CD4-positive, alpha-beta T cell treated with Interleukin-2 at 100 ng/mL for 4 hours (primary cell): Measurements from ENCODE around the gene CDHR5.

Experiments
- DNase-seq: peaks from one replicate; pipeline ENCODE4 v3.0.0-alpha.2; 2020; ENCODE audit warnings: low spot score

CDHR5 gene

GRCh38 chr11:584287-584686, 40.5 kb downstream of the CDHR5 start:
- DNase-seq: no peak

GRCh38 chr11:581752-582151, 43.0 kb downstream of the CDHR5 start:
- DNase-seq: no peak

DNA sequence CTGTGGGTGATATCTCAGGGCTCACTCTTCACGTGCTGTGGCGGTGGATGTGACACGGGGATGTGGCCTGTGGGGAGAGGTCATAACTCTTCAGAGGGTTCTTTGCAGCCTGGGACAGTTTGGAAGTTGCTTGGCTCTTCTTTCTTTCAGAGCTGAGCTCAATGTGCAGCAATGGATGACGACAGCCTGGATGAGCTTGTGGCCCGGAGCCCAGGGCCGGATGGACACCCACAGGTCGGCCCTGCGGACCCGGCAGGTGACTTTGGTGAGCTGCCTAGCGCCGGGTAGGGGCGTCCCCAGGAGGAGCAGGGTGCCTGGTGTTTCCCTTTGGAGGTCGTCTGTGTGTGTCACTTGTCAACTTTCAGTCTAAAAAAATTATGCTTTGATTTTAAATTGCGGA, 43.4 kb downstream of the CDHR5 start:
- DNase-seq: no peak

- DNase-seq: no peak
These were observed 44.7 kb downstream of the CDHR5 start for GRCh38 chr11:579830-580601.

- DNase-seq: no peak
These were observed 46.3 kb downstream of the CDHR5 start for GRCh38 chr11:578276-579035.

DNA sequence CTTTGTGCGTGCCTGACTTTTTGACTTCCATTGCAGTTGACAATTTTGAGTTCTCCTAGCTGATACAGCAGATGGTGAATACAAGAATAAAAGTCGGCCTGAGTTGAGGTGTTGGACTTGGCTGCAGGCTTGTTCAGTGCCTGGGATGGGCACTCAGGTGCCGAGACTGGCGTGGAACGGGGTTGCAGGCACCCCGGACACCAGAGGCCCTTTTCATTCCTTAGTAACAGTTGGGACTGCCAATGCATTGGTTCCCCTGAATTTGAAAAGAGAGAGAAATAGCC, 47.2 kb downstream of the CDHR5 start:
- DNase-seq: no peak

DNA sequence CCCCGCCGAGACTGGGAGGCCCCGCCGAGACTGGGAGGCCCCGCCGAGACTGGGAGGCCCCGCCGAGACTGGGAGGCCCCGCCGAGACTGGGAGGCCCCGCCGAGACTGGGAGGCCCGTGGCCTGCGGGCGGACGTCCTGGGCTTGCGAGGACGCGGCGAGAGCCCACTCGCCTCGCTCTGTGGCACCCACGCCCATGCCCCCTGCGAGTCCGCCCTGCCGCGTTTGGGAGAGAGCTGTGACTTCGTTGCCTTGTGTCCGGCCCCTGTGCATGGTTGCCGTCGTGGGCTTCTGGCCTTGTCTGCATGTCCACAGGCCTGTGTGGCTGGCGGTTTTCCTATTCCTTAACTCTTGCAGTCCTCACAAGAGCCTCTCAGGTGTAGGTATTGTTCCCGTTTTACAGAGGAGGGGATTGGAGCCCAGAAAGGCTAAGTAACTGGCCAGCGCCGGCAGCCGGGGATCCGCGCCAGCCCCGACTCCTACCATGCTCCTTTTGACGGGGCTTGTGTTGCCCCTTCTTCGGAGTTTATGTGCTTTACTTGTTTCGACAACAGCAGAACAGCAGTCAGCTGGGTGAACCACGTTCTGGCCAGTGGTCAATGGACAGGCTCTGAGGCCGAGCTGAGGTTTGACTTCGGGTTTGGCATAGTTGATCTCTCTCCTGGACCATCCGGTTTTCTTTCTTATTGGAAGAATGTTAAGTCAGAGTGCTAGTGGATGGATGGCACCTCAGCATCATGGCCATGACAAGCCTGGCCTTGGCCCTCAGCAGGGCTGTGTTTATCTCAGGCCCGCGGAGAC, 47.7 kb downstream of the CDHR5 start:
- DNase-seq: no peak

DNA sequence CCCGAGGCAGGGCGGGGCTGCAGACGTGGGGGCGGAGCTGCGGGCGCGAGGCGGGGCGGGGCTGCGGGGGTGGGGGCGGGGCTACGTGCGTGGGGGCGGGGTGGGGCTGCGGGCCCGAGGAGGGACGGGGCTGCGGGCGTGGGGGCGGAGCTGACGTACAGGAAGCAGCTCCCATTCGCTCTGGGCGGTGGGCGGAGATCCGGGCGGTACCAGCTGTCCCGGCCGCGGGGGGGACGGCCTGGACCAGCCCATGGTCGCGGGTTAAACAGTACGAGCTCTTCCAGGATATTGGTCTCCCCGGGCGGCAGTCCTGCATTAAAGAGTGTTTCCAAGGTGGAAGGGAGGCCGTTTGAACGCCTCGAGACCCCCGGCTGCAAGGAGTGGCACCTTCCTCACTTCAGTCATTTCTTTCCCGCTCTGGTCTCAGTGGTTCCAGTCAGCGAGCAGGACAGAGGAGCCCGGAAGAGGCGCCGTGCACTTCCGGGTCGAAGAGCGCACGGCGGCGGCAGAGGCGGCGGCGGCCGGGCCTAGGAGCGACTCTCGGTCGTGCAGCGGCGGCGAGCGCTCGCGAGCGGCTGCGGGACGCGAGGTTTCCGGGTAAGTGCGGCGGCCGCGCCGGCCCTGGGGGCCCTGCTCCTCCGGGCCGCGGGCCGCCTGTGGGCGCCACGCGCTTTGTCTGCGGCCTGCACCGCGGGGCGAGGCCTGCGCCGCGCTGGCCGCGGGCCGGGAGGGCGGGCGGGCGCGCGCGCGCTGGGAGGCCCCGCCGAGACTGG, 48.6 kb downstream of the CDHR5 start, which contains the start of gene PHRF1:
Gene PHRF1, plus strand, starts transcription at position 475 of the 773 bp plus-strand sequence. CDS start 5,043 bp downstream, outside the sequence.
- peak; percentile 95 for DNase-seq

DNA sequence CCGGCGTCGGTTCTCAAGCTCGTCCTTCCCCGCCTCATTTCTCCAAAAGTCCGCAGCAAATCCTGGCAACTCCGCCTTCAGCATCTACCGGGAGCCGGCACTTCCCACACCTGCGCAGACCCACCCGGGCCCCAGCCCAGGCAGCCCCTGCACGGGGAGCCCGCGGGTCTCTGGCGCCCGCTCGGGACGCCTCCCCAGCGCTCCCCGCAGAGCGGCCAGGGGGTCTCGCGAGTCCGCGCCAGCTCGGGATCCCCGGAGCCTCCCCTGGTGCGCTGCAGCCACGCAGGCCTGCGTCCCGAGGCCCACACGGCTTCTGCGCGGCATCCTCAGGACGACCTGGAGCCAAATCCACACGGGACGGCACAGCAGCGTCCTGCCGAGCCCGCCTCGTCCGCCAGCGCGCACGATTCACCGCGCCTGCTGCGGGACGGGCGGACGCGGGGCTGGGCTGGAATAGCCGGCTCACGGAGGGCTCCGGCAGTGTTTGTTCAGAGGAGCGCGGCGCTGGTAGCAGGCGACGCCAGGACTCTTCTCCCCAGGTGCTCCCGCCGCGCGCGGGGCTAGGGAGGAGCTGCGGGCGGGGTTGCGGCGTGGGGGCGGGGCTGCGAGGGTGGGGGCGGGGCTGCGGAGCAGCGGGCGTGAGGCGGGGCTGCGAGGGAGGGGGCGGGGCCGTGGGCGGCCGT, 49.3 kb downstream of the CDHR5 start:
- DNase-seq: no peak

GRCh38 chr11:574632-575312, 50.0 kb downstream of the CDHR5 start:
- no peak for DNase-seq

GRCh38 chr11:574031-574570, 50.7 kb downstream of the CDHR5 start:
- DNase-seq: peak; percentile 35

GRCh38 chr11:573146-573759, 51.5 kb downstream of the CDHR5 start:
- no peak for DNase-seq

- DNase-seq: no peak
These were observed 53.0 kb downstream of the CDHR5 start for GRCh38 chr11:571802-572185.

DNA sequence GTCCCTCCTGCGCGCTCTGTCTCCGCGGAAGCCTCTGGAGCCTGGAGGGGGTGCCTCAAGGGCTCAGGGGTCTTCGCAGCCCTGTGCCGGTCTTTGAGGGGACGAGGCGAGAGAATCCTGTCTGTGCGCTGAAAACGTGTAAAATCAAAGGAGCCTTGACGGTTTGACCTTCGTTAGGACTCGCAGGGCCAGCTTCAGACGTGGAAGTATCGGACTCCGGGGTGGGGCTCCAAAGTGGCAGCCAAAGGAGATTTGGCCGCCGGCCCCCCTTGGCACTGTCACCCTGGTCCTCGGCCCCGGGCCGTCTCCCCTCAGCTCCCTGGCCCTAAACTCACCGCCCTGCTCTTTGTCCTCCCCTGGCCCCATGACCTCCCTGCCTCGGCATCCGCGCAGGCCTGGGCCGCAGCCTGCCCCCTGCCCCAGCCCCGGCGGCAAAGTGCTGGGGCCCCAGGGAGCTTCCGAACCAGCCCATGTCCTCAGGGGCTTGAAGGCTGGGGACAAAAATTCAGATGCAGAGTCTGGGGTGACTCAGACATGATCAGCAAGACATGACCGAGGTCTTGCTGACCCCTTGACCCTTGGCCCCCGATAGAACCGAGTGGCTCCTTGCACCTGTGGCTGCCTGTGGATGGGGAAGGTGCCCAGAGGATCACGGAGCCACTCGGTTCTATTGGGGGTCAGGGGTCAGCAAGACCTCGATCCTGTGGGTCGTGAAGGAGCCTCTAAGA, 55.4 kb downstream of the CDHR5 start:
- no peak for DNase-seq

GRCh38 chr11:568306-569157, 56.2 kb downstream of the CDHR5 start:
- DNase-seq: peak; percentile 94

DNA sequence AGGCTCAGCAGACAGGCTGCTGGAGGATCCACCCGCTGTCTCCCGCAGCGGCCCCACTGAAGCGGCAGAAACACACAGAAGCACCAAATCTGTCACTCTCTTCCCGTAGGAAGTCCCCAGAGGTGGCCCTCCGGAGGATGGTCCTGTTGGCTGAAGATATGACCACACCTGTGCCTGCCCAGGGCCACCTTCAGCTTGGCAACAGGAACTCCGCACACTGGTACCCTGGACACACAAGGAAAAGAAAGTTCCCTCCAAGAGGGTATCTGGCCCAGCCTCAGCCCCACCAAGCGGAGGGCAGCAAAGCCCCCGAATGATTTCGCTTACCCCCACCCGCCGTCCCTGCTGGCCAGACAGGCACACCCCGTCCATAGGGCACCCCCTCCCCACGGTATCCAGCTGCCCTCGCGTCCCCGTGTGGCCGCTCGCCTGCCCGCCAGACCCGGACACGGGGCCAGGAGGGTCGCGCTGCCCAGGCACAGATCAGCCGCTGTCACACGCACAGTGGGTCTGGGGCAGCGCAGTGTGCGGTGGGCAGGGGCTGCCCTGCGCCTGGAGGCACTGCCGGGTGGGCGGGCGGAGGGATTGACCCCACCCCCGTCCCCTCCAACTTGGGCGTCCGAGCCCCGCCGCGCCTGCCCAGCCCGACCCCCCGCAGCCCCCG, 57.0 kb downstream of the CDHR5 start:
- DNase-seq: no peak

DNA sequence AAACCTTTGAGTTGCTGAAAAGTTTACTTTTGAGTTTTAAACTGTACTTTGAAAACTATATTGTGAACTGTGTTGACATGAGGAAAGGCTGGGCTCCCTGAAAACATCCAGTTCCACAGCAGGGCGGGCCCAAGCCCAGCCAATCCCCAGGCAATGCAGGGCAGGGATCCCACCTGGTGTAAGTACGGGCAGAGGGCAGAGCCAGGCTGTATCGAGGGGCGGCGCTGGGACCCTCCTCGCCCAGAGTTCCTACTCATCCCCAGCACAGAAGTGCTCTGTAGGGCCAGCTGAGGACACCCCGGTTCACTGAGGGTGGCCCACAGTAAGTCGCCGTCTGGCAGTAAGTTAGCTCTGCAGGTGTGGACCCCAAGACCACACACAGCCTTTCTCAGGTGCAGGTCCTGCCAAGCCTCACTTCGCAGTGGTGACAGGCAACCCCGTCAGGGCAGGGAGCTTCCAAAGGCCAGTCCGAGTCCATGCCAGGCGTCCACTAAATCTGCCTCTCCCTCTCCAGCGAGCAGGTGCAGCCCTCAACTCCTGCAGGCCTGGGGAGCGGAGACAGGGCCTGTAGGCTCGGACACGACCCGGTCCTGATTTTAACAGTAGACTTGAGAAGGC, 57.6 kb downstream of the CDHR5 start:
- no peak for DNase-seq
